IPS-11a (cell line): ENCODE results near the gene RASSF5.

ENCODE experiments used
- H3K4me3 ChIP-seq: one replicate; pipeline ENCODE4 v1.5.1; 2013; ENCODE audit warnings: low read depth, low read length, control low read depth

RASSF5 gene, protein sequence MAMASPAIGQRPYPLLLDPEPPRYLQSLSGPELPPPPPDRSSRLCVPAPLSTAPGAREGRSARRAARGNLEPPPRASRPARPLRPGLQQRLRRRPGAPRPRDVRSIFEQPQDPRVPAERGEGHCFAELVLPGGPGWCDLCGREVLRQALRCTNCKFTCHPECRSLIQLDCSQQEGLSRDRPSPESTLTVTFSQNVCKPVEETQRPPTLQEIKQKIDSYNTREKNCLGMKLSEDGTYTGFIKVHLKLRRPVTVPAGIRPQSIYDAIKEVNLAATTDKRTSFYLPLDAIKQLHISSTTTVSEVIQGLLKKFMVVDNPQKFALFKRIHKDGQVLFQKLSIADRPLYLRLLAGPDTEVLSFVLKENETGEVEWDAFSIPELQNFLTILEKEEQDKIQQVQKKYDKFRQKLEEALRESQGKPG

DNA sequence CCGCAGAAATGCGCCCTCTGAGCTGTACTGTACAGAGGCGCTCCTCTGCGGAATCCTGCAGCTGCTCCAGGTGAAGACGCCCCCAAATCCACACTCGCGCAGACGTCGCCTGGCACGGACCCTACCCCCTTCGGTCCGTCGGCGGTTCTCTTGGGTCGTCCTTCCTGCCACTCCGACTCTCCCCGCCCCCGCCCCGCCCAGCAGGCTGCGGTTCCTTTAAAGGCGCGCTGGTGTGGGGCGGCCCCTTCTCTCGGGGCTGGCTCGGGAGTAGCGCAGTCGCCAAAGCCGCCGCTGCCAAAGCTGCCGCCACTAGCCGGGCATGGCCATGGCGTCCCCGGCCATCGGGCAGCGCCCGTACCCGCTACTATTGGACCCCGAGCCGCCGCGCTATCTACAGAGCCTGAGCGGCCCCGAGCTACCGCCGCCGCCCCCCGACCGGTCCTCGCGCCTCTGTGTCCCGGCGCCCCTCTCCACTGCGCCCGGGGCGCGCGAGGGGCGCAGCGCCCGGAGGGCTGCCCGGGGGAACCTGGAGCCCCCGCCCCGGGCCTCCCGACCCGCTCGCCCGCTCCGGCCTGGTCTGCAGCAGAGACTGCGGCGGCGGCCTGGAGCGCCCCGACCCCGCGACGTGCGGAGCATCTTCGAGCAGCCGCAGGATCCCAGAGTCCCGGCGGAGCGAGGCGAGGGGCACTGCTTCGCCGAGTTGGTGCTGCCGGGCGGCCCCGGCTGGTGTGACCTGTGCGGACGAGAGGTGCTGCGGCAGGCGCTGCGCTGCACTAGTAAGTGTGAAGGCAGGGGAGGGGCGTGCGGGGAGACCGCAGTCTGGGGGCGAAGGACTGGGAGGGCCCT, at the start of gene RASSF5:
TSS of gene RASSF5 (plus strand) at position 248 of the 846 bp plus-strand sequence. CDS start at position 320, 72 bp downstream.
- H3K4me3 ChIP-seq: peak within 1 kb of the TSS; percentile 48

DNA sequence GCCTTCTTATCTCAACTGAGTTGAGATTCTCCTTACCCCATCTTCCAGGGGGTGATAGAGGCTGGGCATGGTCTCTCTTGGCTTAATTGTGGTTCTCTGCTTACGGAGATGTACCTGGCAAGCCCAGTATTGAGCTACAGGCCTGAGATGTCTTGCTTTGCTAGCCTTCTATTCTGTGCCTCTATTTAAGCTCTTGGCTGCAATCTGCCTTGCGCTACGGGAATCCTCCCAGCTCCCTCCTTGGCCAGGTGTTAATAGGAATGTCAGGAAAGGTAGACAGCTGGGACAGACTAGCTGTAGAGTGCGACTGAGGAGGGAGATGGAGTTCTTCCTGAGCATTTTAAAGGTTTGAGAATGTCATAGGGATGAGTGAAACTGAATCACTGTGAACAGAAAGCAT, 47.6 kb upstream of the RASSF5 start:
- no peak overlapping the region for H3K4me3 ChIP-seq

DNA sequence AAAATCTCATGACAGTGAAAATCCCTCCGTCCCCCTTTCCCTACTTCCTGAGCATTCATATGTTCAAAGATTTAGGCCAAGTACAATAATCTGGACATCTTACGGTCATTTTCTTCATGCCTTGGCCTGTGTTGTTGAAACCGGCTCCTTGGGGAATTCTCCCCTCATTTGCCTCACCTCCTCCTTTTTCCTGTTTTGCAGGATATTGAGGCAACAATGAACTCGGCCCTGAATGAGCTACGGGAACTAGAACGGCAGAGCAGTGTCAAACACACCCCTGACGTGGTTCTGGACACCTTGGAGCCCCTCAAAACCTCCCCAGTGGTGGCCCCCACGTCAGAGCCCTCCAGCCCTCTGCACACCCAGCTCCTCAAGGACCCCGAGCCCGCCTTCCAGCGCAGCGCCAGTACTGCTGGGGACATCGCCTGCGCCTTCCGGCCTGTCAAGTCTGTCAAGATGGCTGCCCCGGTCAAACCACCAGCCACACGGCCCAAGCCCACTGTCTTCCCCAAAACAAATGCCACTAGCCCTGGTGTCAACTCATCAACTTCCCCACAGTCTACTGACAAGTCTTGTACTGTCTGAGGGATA, 46.4 kb upstream of the RASSF5 start:
- H3K4me3 ChIP-seq: no peak overlapping the region

DNA sequence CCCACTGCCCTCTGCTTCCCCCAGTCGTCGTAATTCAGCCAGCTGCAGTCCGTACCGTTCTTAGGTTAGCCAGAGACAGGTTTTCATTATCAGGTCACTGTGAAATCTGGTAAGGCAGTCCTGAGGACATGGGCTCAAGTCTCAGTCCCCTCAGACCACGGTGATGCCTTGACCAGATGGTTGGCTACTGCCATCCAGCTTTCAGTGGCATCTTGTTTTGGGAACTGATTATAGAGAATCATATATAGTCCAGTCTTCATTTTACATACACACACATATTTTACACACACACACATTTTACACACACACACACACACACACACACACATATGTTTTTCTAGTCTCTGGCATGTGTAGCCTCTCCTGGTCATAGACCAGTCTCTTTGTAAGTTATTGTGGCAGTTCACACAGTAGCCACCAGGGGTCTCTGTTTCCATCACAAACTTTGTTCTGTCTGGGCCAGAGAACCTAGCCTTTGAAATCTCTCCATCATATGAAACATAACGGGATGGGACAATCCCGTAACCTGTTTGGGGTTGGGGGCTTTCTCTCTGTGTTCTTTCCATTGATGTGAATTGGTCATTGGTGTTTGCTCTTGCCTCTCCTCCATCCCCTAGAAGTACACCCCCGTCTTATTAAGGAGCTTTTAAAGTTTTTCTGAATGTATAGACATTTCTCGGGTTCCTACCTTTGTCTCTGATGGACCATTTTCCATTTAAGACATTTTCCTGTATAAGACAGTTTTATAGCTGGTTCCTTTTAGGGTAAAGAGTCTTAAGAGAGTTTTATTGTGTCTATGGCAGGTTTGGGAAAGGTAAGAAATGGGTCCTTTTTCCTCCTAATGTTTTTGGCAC, 45.5 kb upstream of the RASSF5 start:
- no peak overlapping the region for H3K4me3 ChIP-seq

DNA sequence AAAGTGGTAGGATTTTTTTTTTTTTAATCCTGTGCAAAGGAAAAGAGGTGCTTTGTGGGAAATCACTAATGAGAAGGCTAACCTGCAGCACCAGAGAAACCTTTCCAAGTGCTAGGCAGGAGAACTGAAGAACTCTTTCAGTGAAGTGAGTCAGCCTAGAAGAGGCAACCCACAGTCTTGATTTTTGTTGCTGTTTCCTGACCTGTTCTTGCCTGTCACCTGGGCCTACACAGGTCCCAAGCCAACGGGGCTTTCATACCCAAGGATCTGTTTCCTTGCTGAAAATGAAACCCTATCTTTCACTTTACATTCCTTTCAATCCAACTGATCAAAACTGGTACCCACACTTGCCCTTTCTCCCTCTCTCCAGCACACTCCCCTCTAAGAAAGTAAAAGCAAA, 44.2 kb upstream of the RASSF5 start:
- H3K4me3 ChIP-seq: no peak overlapping the region

DNA sequence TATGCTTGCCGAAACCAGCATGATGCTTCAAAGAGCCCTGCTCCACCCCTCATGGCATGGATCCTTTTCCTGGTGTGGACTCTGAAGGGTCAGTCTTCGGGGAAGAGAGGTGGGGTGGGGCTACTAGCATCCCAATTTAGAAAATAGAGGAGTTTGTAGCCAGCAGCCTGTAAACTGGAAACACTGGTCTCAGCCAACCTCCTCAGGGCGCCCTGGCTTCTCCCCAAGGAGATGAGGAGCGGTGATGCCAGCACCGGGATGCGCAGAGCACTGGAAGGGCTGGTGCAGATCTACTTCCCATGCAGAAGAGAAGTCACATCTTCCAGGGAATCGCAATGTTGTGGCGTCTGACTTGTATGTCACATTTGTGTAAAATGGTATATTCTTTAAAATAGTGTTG, 43.4 kb upstream of the RASSF5 start:
- no peak overlapping the region for H3K4me3 ChIP-seq

DNA sequence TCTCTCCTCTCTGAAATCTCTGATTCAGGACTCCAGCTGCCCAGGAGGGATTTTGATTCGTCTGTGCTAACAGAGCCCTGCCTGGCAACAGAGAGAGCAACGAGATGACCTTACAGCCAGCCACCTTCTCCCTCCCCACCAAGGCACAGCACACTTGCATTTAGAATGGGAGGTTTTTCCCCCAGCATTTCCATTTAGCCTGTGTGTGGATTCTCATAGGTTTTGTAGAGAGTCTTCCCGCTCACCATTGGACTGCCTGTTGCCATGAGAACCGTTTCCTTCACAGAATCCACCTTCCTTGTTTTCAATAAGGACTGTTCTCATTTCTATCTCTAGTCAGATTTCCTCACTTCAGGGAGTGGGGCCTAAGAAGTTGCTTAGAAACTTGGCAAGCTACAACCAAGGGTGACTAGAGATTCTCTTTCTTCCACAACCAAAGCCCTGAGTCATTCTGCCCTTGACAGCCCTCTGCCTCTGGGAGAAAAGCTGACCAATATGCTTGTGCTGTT, 42.8 kb upstream of the RASSF5 start:
- H3K4me3 ChIP-seq: no peak overlapping the region

DNA sequence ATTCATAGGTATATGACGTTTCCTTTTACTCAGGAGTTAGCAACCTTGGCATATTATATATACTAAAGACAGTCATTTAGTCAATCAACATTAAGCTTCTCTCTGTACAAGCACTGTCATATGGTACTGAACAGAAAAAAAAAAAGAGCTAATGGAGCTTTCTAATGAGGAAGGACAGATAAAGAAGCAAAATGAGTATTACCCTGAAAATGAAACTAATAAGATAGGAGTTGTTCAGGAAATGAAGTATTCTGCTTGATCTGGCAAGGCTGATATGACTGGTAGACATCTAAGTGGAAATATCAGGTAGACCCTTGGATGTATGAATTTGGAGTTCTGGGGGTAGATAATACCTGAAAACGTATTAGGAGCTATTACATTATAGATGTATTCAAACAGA, 41.4 kb upstream of the RASSF5 start:
- no peak overlapping the region for H3K4me3 ChIP-seq

DNA sequence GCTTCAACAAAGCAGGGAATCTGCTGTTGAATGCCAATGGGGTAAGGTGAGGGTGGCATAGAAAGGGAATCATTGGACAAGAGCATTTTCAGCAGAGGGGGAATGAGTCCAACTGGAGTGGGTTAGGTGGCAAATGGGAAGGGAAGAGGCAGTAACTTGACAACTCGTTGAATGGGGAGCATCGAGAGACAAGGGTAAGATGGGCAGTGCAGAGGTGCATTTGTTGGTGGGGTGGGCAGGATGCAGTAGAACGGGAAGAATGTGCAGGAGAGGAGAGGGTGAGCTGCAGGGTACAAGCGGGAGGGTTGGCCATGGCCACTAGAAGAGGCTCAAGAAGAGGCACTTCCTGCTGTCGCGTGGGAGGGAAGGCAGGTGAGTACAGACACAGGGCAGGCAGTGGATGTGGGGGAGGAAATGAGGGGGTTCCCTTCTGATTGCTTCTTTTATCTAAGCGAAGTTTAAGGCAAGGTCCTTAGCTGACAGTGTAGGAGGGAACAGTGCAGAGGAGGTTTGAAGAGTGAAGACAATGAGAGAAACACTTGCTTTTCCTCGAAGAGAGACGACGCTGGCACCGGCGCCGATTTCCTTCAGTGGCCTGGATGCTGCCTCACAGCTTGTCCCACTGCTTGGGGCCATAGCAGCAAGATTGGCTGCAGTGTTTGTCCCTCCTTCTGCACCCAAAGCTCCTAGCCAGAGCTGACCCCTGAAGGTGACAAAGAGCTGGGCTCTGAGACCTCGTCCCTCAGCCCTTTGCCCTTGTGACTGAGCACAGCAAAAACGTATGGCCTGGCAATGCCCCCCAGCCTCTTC, 40.3 kb upstream of the RASSF5 start:
- H3K4me3 ChIP-seq: no peak overlapping the region

DNA sequence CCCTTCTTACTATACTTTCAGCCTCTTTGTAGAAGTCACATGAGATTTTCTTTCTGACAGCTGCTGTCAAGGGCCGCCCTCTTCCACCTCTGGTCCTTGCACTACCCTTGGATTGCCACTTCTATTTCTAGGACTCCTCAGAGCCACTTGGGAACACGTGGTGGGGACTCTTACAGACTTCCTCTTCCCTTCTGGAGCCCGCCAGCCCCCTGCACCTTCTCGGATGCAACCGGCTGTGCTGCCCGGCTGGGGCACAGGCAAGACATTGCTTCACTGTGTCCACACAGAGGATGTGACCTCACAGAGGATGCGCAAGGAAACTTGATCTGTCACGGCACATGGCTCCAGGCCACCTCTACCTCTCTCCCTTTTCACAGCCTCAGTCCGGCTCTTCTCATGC, 39.4 kb upstream of the RASSF5 start:
- no peak overlapping the region for H3K4me3 ChIP-seq

DNA sequence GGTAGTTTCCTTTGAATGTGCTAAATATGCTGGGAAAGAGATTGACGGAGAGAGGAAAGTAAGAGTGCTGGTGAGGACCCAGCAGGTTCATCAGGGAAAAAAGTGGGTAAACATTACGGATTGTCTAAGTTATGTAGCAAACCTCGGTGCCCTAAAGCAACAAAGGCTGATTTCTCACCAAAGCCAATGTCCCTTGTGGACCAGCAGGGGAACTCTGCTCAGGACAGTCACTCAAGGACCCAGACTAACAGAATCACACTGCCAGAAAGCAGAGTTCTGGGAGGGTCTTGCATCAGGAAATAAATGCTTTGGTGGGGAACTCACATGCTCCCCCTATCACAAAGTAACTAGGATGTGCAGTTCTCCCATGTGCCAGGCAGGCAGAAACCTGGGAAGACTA, 38.8 kb upstream of the RASSF5 start:
- no peak overlapping the region for H3K4me3 ChIP-seq

DNA sequence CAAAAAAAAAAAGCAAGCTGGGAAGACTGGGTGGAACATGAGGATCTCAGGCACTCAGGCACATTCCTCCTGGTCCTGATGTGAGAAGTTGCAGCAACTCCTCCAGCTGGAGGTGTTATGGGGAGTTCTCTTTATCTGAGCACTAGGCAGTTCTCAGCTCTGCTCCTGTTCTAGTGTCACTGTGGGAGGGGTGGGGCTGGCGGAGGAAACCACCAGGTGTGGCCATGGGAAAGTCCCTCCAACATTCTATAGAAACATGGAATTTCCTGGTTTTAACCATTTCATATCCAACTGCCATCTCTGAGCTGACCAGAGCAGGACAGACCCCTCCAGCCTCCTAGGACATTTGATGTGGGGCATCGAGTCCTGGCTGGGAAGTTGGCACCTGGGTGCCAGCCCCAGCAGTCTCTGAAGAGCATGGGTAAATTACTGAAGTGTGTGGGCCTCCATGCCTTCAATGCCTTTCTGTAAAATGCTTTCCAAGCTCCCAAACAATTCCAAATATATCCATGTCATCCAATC, 37.9 kb upstream of the RASSF5 start:
- H3K4me3 ChIP-seq: no peak overlapping the region

DNA sequence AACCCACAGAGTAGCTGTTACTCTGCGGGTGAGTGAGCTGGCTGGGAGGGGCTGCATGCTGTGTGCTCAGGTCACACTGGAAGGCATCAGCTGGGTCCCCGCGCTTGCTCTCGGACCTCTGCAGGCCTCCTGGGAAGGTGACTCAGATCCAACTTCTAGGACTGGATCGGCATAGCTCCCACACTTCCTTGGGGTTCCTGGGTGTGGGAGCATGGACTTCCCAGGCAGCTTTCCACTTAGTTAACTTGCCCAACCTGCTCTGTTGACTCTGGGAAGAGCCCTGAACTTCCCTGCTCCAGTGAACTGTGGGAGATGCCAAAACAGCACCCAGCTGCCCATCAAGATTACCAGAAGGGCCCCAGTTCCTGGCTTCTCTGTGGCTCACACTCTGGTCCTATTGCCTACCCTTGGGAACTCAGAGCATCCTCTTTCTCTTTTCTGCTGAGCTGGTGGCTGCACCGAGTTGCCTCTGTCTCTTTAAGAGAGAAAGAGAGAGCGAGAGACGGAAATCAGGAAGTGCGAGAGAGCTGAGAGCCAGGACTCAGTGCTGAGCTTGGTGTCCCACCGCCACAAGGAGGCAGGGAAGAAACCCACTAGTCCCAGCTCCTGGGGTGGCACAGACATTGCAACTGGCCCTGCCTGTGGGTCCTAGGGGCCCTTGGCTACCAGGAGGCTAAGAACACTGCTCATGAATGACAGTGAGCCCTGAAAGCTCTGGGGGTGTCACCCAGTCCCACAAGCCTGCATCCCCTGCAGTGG, 37.2 kb upstream of the RASSF5 start, which contains the start of gene IKBKE:
TSS of gene IKBKE (plus strand) at position 544 of the 759 bp plus-strand sequence. CDS start 2,752 bp downstream, outside the sequence.
- H3K4me3 ChIP-seq: peak within 1 kb of the TSS; percentile 31

DNA sequence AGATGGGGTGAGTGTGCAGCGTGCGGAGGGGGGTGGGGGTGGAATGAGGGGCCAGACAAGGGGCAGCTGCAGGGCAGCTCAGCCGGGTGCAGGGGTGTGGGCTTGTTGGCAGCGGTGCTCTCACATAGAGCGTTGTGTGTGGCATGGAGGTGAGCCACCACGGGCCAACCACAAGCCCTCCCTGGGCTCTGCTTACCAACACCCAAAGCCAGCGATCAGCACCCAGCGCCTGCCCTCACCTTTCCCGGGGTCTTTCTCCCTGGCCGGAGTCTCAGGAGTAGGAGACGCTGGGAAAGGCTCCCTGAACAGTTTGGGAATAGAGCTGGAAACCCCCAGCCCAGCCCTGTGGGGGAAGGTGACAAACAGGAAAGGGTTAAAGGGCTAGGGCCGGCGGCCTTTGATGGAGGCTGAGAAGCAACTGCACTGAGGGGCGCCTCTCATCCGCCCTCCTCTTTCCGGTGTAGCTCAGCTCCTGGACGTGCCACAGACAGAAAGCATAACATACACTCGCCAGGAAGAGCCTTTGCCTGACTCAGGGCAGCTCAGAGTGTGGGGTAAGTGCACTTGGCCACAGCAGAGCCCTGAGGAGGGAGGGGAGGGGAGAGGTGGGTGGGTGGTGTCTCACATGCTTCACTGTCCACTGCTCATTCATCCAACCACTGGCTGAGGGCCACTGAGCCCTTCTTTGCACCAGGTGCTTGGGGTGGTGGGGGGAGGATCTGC, 36.5 kb upstream of the RASSF5 start:
- H3K4me3 ChIP-seq: peak overlapping the region; percentile 31

DNA sequence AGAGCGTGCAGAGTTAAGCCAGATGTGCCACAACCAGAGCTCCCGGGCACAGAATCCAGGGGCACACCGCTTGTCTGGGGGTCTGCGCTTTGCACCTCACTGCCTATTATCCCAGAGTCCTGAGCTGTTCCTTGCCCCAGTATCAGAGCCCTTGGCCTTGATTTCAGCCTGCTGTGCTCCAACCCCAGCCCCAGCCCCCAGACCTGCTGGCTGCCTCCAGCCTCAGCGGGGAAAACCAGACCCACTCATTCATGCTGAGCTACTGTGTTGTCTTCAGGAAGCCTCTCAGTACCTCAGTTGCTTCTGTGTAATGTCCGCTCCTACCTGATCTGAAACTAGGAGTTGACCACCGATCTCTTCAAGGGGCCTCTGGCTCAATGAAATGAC, 35.9 kb upstream of the RASSF5 start:
- peak overlapping the region; percentile 31 for H3K4me3 ChIP-seq

DNA sequence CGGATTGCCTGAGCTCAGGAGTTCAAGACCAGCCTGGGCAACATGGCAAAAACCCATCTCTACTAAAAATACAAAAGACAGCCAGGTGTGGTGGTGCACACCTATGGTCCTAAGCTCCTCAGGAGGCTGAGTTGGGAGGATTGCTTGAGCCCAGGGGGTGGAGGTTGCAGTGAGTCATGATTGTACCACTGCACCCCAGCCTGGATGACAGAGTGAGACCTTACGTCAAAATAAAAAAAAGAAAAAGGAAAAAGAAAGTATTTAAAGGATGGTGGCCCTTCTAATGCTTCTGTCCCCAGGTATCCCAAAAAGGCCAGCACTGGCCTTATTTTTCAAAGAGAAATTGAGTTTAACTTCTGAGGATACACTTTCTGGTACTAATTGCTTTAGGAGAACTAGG, 35.3 kb upstream of the RASSF5 start:
- H3K4me3 ChIP-seq: no peak overlapping the region

DNA sequence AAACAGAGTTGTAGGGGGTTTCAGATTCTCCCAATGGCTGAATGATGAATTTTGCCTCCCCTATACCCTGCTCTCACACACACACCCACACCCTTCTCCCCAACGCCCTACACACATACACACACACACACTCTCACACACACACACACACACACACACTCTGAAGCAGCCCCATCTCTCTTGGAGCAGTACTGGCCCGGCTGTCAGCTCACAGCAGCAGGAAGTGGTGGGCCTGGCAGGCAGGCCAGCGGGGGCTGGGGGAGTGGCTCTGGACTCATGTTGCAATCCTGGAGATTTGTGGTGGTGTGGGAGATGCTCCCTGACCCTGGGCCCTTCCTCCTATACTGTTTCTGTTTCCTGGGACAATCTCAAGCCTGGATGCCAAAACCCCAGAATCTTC, 34.9 kb upstream of the RASSF5 start:
- no peak overlapping the region for H3K4me3 ChIP-seq

DNA sequence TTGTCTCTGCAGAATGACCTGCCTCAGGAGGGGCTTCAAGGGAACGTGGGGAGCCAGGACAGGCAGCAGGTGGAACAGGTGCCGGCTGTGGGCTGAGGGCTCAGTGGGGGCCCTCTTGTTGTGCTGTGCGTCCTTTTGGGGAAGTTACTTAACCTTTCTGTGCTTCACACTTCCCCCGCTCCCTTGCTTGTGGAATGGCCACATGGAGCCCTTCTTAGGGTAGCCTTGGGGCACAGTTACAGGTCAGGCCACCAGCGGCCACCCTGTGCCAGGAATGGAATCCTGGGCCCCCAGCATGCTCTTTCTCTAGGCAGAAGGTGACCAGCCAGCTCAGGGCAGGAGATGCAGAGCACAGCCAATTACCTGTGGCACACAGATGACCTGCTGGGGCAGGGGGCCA, 34.4 kb upstream of the RASSF5 start:
- H3K4me3 ChIP-seq: no peak overlapping the region
